Measurements from ENCODE around the gene SFXN4. TPM values are rescaled to one million over a fixed set of nuclear protein-coding genes. Genes with fewer than 3 reads are reported as not detected.

Gene SFXN4
- total RNA-seq, 4 donors from 2014 or later, result 12.7 to 25.3 (median 17.1) TPM

GRCh38 chr10:119199231-119199992 is 33.9 kb upstream of the SFXN4 start:
- Histone ChIP-seq H3K27me3 (no peaks in the 10 kb centered on the region), H3K36me3 (no peaks in the 10 kb centered on the region), H3K9me3 (no peaks in the 10 kb centered on the region), H3K4me3 (no peak overlapping the region), H3K27ac (no peak overlapping the region), H3K4me1 (peaks cover 0 to 8% (median 0%) of the 10 kb centered on the region in 3 donors)
- no peak for TF ChIP-seq POLR2A (IDR thresholded peaks at IDR 0.05)
- TF ChIP-seq CTCF (IDR thresholded peaks at IDR 0.05), result peak; percentile 42 to 86 (median 74)
- WGBS, 2 donors (ENCODE audit: low coverage in 1 of 2), result 35 to 71% methylated on average over 6 of the region's 9 CpGs
- ATAC-seq, result peak; percentile 86

GRCh38 chr10:119198438-119198837 is 32.9 kb upstream of the SFXN4 start:
- H3K4me1 ChIP-seq, result peaks cover 0 to 8% (median 0%) of the 10 kb centered on the region in 3 donors
- H3K4me3 ChIP-seq, result no peak overlapping the region
- peak in 2 of 4 experiments; percentile 5 to 39 for TF ChIP-seq CTCF (IDR thresholded peaks at IDR 0.05)
- TF ChIP-seq POLR2A (IDR thresholded peaks at IDR 0.05), result no peak
- no peak for ATAC-seq
- 39 to 65% methylated on average over 5 to 6 of the region's 7 CpGs for WGBS, 2 donors (ENCODE audit: low coverage in 1 of 2)
- H3K27ac ChIP-seq, result no peak overlapping the region
- H3K27me3 ChIP-seq, result no peaks in the 10 kb centered on the region
- H3K36me3 ChIP-seq, result no peaks in the 10 kb centered on the region
- no peaks in the 10 kb centered on the region for H3K9me3 ChIP-seq

- Histone ChIP-seq H3K4me1 (peaks cover 0 to 8% (median 0%) of the 10 kb centered on the region in 3 donors), H3K27me3 (no peaks in the 10 kb centered on the region), H3K36me3 (no peaks in the 10 kb centered on the region), H3K9me3 (no peaks in the 10 kb centered on the region), H3K27ac (no peak overlapping the region), H3K4me3 (no peak overlapping the region)
- 67 to 87% methylated on average over 3 to 4 of the region's 4 CpGs for WGBS, 2 donors (ENCODE audit: low coverage in 1 of 2)
- TF ChIP-seq POLR2AphosphoS5 (IDR thresholded peaks at IDR 0.05) (no peak), POLR2A (IDR thresholded peaks at IDR 0.05) (no peak), EP300 (IDR thresholded peaks at IDR 0.05) (no peak), CTCF (IDR thresholded peaks at IDR 0.05) (no peak)
- ATAC-seq, result no peak
Observed at GRCh38 chr10:119197921-119198320, 32.4 kb upstream of the SFXN4 start.

GRCh38 chr10:119191881-119192280 is 26.4 kb upstream of the SFXN4 start:
- Histone ChIP-seq H3K9me3 (no peaks in the 10 kb centered on the region), H3K4me3 (no peak overlapping the region), H3K27me3 (no peaks in the 10 kb centered on the region), H3K27ac (no peak overlapping the region), H3K36me3 (no peaks in the 10 kb centered on the region), H3K4me1 (no peaks in the 10 kb centered on the region)
- TF ChIP-seq POLR2AphosphoS5 (IDR thresholded peaks at IDR 0.05), result no peak
- WGBS, 2 donors (ENCODE audit: low coverage in 1 of 2), result 67% methylated on average over 1 of the region's 4 CpGs; no CpG with 5 or more reads in 1 of the 2 donors
- ATAC-seq, result no peak

- Histone ChIP-seq H3K4me1 (no peaks in the 10 kb centered on the region), H3K27ac (no peak overlapping the region), H3K4me3 (no peak overlapping the region), H3K36me3 (no peaks in the 10 kb centered on the region), H3K9me3 (no peaks in the 10 kb centered on the region), H3K27me3 (no peaks in the 10 kb centered on the region)
- TF ChIP-seq POLR2A (IDR thresholded peaks at IDR 0.05) (no peak), POLR2AphosphoS5 (IDR thresholded peaks at IDR 0.05) (no peak), CTCF (IDR thresholded peaks at IDR 0.05) (no peak), EP300 (IDR thresholded peaks at IDR 0.05) (no peak)
- ATAC-seq, result no peak
- WGBS, 2 donors (ENCODE audit: low coverage in 1 of 2), result 46 to 62% methylated on average over 4 to 5 of the region's 5 CpGs
Observed at GRCh38 chr10:119190954-119191785, 25.7 kb upstream of the SFXN4 start.

Data from gastroesophageal sphincter (tissue), 4 donors.